ENCODE data around the gene ZNF784.

DNA sequence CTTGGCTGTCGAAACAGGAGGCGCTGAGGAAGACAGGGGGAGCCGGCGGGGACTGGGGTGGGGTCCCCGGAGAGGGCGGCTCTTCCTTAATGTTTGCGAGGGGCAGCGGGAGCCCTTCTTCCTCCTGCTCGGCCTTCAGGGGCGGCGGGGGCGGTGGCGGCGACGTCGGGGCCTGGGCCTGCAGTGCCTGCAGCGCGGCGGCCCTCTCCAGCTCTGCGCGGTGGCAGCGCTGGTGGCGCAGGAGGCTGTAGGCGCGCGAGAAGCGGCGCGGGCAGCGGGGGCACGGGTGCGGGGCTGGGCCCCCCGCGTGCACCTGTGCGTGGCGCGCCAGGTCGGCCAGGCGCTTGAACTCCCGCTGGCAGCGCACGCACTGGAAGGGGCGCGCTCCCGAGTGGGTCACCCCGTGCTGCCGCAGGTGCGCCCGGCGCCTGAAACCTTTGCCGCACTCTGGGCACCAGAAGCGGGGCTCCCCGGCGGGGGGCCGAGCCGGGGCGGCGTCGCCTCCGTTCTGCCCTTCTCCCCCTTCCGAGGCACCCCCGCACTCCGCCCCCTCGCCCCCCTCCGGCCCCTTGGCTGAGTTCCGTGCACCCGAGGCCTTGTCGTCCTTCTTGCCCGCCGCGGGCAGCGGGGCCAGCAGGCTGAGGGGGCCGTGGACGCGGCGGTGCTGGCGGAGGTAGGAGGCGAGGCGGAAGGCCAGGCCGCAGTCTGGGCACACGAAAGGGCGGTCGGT lies 46.2 kb downstream of the ZNF784 start:
- TF ChIP-seq, protein P1, sequence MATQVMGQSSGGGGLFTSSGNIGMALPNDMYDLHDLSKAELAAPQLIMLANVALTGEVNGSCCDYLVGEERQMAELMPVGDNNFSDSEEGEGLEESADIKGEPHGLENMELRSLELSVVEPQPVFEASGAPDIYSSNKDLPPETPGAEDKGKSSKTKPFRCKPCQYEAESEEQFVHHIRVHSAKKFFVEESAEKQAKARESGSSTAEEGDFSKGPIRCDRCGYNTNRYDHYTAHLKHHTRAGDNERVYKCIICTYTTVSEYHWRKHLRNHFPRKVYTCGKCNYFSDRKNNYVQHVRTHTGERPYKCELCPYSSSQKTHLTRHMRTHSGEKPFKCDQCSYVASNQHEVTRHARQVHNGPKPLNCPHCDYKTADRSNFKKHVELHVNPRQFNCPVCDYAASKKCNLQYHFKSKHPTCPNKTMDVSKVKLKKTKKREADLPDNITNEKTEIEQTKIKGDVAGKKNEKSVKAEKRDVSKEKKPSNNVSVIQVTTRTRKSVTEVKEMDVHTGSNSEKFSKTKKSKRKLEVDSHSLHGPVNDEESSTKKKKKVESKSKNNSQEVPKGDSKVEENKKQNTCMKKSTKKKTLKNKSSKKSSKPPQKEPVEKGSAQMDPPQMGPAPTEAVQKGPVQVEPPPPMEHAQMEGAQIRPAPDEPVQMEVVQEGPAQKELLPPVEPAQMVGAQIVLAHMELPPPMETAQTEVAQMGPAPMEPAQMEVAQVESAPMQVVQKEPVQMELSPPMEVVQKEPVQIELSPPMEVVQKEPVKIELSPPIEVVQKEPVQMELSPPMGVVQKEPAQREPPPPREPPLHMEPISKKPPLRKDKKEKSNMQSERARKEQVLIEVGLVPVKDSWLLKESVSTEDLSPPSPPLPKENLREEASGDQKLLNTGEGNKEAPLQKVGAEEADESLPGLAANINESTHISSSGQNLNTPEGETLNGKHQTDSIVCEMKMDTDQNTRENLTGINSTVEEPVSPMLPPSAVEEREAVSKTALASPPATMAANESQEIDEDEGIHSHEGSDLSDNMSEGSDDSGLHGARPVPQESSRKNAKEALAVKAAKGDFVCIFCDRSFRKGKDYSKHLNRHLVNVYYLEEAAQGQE (IDR thresholded peaks at IDR 0.05; ENCODE audit: insufficient read depth in 1 of 2, low read depth in 2 of 2, low read length in 2 of 2): no peak
- TF ChIP-seq POLR2AphosphoS5 (IDR thresholded peaks at IDR 0.05; ENCODE audit: low read depth, low read length): no peak
- TF ChIP-seq TAF1 (IDR thresholded peaks at IDR 0.05; ENCODE audit: borderline replicate concordance, insufficient read depth, low read length): no peak

All from PFSK-1 (cell line).